G401.6 (cell line): ENCODE results near the gene ARFGEF3.

Source experiments
- FAIRE-seq: peaks from 2 replicates; lab custom pipeline; 2012; peaks lifted over from hg19 to GRCh38; lab: Jason Lieb, UNC

Gene ARFGEF3

GRCh38 chr6:138245751-138246150 is 84.0 kb downstream of the ARFGEF3 start:
- FAIRE-seq = no peak

GRCh38 chr6:138246650-138247440 is 85.1 kb downstream of the ARFGEF3 start:
- FAIRE-seq = no peak

GRCh38 chr6:138248011-138248410 is 86.3 kb downstream of the ARFGEF3 start:
- FAIRE-seq = no peak

- no peak for FAIRE-seq
These were observed 87.1 kb downstream of the ARFGEF3 start for GRCh38 chr6:138248878-138249277.

GRCh38 chr6:138250053-138250452 is 88.3 kb downstream of the ARFGEF3 start:
- FAIRE-seq = no peak

GRCh38 chr6:138250513-138251247 is 88.9 kb downstream of the ARFGEF3 start:
- no peak for FAIRE-seq

- FAIRE-seq = no peak
These were observed 92.0 kb downstream of the ARFGEF3 start for GRCh38 chr6:138253731-138254130.

- FAIRE-seq = no peak
These were observed 93.7 kb downstream of the ARFGEF3 start for GRCh38 chr6:138255443-138255842.

GRCh38 chr6:138257638-138258040 is 95.9 kb downstream of the ARFGEF3 start:
- FAIRE-seq = no peak

GRCh38 chr6:138258197-138258596 is 96.5 kb downstream of the ARFGEF3 start:
- no peak for FAIRE-seq

GRCh38 chr6:138258991-138259390 is 97.3 kb downstream of the ARFGEF3 start:
- FAIRE-seq = no peak

- no peak for FAIRE-seq
These were observed 99.5 kb downstream of the ARFGEF3 start for GRCh38 chr6:138261116-138261780.

- no peak for FAIRE-seq
These were observed 102.2 kb downstream of the ARFGEF3 start for GRCh38 chr6:138263963-138264362.

- no peak for FAIRE-seq
These were observed 102.7 kb downstream of the ARFGEF3 start for GRCh38 chr6:138264372-138264880.

- FAIRE-seq = no peak
These were observed 104.4 kb downstream of the ARFGEF3 start for GRCh38 chr6:138266095-138266494.

GRCh38 chr6:138267971-138268895 is 106.5 kb downstream of the ARFGEF3 start:
- no peak for FAIRE-seq

GRCh38 chr6:138271451-138271850 is 109.7 kb downstream of the ARFGEF3 start:
- no peak for FAIRE-seq

- no peak for FAIRE-seq
These were observed 111.0 kb downstream of the ARFGEF3 start for GRCh38 chr6:138272533-138273315.

- FAIRE-seq = no peak
These were observed 114.2 kb downstream of the ARFGEF3 start for GRCh38 chr6:138275976-138276375.

- no peak for FAIRE-seq
These were observed 116.1 kb downstream of the ARFGEF3 start for GRCh38 chr6:138277835-138278234.

- FAIRE-seq = no peak
These were observed 116.6 kb downstream of the ARFGEF3 start for GRCh38 chr6:138278326-138278725.
